GM19467 (cell line): ENCODE results near the gene IDUA.

Source experiments
- ATAC-seq: cut with Tn5 transposase; IDR thresholded peaks from one replicate; pipeline ENCODE4 v1.9.1; 2021; ENCODE audit warnings: mild to moderate bottlenecking, moderate library complexity; ENCODE audit not compliant: unreplicated experiment

IDUA gene

DNA sequence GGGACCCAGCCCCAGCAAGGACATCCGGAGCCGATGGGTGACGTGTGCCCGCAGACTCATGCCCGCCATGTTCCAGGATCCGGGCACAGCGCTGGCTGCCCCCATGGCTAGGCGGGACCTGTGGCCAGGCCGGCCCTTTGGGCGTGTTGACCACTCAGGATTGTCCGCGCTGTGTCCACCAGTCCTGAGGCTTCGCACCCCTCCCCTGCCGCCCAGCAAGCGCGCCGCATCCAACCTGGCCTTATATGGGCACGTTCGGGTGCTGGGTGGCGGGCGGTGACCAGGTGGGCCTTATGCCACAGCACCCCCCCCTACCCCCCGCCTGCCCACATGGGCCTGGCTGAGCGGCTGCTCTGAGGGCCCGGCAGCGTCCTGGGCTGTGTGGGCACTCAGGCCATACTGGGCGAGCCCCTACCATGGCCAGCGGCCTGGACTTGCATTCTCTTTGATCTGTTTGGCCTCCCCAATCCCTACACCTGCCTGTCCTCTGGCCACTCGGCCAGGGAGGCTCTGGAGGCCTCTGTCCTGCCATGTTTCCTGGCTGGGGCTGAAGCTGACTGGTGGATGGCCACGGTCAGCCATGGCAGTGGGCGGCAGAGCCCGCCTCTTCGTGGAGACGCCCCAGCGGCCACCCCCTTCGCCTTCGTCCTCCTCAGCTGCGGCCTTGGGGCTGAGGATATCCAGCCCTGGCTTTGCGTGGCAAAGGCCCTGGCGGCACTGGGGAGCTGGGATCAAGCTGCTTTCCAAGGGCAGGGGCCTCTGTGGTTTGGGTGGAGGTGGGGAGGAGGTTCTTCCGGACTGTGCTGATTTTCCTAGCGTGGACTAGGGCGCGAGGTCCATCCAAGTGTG lies 26.6 kb downstream of the IDUA start:
- no peak for ATAC-seq

DNA sequence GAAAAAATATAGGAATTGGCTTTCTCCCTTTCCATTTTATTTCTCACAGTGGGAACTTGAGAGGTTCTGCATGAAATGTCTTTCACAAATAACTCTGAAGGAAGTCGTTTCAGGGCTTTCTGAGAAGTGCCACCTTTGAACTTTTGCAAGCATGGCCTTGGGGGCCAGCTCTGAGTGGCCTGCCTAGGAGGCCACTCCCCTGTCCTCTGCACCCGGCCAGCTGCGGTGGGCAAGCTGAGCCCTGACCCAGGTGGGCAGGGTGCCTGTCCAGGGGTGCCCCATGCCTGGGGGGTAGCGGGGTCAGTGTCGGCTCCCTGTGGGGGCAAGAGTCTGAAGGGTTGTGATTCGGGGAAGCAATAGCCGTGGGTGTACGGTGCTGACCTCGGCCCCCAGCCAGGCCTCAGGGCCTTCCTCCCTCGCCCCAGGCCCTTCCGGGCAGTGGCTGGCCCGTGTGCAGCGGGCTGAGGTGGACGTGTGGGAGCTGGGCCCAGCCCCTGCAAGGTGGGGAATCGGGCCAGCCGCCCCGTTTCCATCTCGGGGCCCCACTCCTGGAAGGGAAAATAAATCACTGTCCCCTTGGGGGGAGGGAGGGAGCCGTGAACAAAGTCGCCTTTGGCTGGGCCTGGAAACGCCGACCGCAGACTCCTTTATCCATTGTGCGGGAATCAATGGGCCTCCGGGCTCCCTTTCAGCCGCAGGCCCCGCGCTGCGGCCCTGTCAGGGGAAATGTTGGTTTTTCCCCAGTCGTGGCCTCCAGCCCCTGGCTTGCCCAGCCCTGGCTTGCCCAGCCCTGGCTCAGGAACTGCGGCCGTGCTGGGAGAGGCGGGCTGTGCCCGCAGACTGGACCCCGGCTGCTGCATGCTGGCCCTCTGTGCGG lies 27.7 kb downstream of the IDUA start:
- ATAC-seq = no peak

DNA sequence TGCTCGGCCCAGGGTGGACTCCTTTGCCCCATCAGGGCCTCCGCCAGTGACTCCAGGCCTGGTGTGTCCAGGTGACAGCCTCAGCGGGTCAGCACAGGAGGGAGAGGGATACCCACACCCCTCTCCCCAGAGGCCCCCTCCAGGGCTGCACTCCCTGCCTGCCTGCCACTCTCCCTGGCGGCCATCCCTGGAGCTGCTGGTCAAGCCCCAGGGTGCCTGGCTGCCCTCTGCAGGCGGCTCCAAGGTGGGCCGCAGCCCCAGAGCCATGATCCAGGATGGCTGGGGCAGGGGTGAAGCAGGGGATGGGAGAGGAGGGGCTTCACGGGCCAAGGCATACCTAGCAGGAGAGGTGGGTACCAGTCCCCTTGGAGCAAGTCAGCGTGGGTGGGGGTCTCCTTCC lies 28.3 kb downstream of the IDUA start:
- no peak for ATAC-seq

DNA sequence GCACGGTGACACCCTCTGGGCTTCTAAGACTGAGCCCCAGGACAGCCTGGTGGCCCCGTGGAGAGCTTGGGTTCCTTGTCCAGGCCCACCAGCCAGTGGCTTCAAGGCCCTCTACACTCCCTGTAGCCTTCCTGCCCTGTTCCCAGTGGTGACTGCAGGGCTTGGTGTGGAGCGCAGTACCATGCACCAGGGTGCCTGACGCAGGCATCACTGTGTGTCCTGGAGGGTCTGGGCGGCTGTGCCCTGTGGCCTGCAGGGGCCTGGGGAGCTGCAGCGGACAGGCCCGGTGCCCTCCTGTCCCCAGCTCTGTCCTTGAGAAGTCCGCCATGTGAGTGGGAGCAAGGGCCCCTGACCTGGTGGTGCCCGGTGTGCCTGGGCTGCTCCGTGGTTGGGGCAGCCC lies 28.9 kb downstream of the IDUA start:
- no peak for ATAC-seq

DNA sequence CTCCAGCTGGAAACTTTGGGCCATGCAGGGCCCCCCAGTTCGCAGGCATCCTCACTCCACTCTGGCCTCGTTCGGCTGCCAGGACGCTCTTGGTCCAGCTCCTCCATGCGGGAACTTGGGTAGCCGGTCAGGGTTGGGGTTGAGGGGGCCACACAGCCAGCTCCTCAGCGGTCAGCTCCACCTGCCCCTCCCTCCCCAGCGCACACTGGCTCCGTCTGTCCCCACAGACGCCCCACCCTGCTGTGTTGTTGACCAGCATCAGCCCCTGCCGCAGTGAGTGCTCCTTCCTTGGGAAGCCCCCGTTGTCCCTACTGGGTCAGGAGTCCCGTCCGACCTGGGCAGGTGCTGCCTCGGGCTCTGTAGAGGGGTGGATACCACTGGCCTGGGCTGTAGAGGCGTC lies 30.4 kb downstream of the IDUA start:
- no peak for ATAC-seq

DNA sequence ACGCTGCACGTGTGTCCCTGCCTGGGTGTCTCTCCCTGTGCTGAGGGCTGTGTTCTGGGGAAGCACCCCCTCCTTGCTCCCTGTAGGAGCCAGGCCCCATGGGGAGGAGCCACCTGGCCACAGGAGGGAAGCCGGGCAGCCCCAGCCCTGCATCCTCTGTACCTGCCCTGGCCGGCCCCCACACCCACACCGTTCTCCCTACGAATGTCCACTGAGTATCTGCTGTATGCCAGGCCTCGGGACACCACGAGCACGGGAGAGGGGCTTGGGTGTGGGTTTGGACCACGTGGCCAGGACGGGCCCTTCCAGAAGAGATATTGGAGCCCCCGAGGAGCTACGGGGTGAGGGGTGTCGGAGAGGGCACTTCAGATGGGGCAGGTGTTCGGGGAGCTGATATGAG lies 30.9 kb downstream of the IDUA start:
- ATAC-seq = no peak

DNA sequence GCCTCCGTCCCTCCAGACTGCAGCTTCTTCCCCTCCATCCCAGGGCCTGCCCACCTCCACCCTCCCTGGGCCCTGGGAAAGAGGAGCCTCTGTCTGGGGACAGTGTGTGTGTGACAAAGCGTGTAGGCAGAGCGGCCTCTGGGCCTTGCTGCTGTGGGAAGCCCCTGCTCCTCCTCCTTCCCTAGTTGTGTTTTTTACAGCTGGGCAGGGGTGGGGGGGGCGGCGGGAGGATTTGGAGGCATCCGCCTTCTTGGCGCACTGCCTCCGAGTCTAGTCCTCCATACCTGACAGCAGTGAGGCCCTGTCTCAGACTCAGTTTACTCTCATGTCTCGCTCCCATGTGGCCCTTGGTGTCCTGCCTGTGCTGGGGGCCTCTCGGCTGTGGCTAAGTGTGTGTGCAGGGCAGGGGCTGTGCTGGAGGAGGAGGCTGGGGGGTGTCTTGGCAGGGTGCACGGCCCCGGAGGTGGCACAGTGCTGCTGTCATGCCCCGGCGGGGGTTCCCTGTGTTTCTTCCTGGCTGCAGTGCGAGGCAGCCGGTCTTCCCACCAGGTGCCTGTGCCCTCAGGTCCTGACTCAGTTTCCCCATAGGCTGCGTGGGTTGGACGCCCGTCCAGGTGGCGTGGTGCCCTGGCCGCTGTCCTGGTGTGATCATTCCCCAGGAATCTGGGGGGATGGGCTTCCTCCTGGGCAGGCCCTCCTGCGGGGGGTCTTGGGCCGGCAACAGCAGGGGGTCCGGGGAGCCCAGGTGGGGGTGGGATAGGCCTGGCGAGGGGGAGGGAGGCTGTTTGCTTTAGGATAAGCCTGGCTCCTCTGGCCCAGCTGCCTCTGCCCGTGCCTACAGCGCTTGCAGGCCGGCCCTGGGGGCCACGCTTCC lies 31.5 kb downstream of the IDUA start:
- no peak for ATAC-seq

DNA sequence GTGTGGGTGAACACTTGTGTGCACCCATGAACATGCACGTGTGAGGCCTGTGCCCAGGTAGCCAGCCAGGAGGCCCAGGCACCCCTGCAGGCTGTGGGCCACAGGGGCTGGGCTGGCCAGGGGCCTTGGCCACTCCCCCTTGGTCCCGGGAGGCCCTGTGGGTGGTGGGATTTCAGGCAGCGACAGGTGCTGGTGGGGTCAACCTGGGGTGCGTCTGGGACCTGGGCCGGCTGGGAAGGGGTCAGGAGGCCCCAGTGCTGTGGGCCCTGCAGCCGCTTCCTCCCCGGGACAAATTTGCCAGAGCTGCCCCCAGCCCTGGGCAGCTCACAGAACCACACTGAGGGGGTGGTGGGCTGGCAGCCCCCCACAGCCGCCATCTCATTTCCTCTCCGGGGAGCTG lies 32.5 kb downstream of the IDUA start:
- ATAC-seq = no peak

DNA sequence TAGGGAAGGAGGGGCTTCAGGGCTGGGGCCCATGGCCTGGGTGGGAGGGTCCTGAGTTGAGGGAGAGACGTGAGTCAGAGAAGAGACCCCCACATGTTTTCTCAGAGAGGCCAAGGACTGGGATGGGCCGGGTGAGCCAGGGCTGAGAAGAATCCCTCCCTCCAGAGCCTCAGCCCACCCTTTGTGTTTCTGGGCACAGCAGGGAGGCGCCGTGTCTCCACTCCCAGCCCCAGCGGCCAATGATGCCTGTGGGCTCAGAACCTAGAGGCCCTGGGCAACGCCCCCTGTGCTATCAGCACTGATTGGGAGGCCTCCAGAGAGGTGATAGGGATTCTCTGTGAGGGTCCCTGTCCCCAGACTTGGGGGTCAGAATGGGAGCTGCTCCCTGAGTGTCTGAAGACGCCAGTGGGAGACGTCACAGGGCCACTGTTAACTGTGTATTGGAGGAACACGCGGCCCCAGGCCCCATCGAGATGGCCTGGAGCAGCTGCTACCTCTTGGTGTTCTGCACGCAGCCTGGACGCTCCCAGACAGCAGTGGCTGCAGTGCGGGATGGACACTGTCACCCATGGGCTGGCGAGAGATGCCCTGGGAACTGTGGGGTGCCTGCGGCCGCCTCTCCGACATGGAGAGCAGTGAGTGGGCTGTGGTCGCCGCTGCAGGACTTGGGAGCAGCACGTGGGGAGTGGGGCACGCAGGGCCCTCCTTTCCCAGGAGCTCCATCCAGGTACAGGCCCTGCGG lies 33.1 kb downstream of the IDUA start:
- ATAC-seq = no peak

DNA sequence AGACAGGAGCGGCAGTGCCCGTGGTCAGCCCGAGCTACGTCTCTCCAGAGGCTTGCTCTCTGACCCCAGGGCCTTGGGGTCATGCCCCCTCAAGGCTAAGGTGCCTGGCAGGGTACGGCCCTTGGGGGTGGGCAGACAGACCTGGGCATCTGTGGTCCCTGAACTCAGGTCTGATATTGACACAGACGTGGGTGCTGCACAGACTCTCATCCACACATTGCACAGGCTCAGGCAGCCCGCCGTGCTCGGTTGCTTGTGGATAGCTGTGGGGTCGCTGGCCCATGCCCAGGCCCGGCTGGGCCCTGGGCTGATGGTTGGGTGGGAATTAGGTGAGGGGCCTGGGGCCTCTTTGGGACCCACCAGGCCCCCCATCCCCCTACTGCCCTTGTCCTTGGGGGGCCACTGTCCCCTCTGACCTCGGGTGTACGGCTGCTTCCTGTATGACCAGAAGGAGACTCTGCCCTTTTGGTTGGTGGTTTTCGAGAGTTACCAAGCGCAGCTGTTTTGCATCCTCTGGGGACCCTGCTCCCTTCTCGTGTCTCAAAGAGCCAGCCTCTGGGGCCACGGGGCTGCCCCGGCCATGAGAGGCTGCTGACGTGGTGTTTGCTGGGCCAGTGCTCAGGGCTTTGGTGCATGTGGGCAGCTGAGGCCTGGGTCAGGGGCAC lies 34.7 kb downstream of the IDUA start:
- peak; percentile 73 for ATAC-seq

DNA sequence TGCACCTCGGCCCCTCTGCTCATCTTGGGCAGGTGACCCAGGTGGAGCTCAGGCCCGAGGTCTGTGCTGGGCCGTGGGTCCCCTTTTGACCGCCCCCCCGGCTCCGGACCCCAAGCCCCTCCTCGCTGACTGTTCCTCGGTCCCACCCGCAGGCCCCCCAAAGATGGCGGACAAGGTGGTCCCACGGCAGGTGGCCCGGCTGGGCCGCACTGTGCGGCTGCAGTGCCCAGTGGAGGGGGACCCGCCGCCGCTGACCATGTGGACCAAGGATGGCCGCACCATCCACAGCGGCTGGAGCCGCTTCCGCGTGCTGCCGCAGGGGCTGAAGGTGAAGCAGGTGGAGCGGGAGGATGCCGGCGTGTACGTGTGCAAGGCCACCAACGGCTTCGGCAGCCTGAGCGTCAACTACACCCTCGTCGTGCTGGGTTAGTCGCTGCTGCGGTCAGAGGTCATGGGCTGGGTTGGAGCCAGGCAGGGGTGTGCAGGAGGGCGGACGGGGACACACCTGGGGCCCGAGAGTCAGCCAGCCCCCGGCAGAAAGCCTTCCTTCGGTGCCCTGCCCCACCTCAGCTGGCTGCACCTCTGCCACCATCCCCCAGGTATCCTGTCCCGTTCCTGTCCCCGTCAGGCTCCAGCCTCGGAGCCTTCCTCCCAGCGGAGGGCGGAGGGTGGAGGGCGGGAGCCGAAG lies 35.4 kb downstream of the IDUA start:
- no peak for ATAC-seq

DNA sequence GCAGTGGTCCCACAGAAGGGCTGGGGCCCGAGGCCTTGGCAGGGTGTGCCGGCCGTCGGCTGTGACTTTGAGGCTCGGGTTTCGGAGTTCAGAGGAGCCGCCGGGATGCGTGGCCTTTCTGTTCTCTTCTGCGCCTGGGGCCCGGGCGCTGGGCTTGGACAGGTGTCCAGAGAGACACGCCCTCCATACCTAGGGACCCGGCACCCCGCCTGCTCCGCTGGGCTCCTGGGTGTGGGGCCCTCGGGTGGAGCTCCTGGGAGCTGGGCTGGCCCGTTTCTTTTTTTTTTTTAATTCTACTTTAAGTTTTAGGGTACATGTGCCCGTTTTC lies 35.9 kb downstream of the IDUA start:
- no peak for ATAC-seq

DNA sequence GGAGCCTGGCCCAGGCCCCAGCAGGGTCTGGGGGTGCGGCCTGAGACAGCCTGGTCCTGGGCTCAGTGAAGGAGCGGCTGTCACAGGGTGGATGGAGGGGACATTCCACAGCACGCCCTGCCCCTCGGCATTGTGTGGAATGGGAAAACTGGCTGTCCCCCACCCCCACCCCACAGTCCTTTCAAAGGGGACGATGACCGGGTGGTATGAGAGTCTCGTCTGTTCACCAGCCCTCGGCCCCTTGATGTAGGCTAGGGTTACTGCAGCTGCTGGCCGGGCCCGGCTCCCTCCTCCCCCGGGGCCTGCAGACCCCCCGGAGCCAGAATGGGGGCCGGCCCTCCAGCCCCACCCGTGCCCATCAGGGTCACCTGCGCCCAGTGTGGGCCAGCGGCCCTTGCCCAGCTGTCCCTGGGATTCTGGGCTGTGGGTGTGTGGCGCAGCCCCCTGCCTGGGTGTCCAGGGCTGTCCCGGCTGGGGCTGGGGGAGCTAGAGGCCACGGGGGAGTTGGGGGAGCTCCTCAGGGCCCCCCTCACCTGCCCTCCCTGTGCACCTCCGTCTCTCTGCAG lies 36.3 kb downstream of the IDUA start:
- ATAC-seq = no peak

DNA sequence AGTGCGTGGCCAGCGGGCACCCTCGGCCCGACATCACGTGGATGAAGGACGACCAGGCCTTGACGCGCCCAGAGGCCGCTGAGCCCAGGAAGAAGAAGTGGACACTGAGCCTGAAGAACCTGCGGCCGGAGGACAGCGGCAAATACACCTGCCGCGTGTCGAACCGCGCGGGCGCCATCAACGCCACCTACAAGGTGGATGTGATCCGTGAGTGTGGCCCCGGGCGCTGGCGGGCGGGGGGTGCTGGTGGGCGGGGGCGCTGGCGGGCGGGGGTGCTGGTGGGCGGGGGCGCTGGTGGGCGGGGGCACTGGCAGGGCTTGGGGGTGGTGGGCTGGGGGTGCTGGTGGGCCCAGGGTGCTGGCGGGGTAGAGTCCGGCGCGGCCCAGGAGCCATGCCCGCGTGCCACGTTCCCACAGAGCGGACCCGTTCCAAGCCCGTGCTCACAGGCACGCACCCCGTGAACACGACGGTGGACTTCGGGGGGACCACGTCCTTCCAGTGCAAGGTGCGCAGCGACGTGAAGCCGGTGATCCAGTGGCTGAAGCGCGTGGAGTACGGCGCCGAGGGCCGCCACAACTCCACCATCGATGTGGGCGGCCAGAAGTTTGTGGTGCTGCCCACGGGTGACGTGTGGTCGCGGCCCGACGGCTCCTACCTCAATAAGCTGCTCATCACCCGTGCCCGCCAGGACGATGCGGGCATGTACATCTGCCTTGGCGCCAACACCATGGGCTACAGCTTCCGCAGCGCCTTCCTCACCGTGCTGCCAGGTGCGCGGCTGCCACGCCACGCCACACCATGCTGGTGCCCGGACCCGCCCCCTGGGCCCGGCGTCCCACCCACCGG lies 37.3 kb downstream of the IDUA start:
- no peak for ATAC-seq

DNA sequence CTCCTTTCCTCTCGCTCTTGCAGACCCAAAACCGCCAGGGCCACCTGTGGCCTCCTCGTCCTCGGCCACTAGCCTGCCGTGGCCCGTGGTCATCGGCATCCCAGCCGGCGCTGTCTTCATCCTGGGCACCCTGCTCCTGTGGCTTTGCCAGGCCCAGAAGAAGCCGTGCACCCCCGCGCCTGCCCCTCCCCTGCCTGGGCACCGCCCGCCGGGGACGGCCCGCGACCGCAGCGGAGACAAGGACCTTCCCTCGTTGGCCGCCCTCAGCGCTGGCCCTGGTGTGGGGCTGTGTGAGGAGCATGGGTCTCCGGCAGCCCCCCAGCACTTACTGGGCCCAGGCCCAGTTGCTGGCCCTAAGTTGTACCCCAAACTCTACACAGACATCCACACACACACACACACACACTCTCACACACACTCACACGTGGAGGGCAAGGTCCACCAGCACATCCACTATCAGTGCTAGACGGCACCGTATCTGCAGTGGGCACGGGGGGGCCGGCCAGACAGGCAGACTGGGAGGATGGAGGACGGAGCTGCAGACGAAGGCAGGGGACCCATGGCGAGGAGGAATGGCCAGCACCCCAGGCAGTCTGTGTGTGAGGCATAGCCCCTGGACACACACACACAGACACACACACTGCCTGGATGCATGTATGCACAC lies 38.2 kb downstream of the IDUA start:
- ATAC-seq = no peak

DNA sequence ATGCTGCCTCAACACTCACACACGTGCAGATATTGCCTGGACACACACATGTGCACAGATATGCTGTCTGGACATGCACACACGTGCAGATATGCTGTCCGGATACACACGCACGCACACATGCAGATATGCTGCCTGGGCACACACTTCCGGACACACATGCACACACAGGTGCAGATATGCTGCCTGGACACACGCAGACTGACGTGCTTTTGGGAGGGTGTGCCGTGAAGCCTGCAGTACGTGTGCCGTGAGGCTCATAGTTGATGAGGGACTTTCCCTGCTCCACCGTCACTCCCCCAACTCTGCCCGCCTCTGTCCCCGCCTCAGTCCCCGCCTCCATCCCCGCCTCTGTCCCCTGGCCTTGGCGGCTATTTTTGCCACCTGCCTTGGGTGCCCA lies 39.3 kb downstream of the IDUA start:
- ATAC-seq = peak; percentile 42

DNA sequence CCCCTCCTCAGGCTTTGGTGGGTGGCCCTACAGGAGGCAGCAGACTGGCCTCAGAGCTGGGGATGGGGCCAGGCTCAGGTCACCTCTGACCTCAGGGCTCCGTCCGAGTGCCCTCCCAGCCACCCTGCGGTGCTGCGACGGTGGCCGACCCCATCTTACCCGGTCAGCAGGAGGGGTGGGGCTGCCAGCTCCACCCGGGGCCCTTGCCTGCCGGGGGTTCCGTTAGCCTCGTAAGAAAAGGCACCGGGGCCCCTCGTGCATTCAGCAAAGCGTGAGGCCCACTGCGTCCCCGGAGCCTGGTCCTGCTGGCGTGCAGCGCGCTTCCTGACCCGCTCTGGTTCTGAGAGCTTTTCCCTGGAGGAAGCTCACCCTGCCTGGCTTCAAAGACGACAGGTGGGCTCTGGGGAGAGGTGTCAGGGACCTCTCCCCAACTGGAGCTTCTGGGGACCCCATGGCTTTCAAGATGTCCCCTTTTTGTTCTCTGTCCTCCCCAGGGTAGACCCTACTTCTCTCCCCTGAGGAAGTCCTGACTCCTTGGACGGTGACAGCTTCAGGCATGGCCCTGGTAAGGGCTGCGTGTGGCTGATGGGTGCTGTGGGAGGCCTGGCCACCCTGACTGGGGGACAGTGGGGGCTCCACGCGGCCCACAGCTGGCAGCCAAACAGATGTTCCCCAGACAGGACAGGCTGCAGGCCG lies 40.5 kb downstream of the IDUA start:
- ATAC-seq = no peak
